Liver (tissue), 9 donors: ENCODE data around the gene CSRP1. TPM values are rescaled to one million over a fixed set of nuclear protein-coding genes. Genes with fewer than 3 reads are reported as not detected.

ENCODE experiments used
- DNase-seq: peaks from one replicate; pipeline ENCODE4 v3.0.0-alpha.2; 2017; ENCODE audit warnings: low spot score
- H3K27ac ChIP-seq, 2 donors: one replicate each; pipeline ENCODE4 v1.7.0; 2013; ENCODE audit warnings: inconsistent platforms in 2 of 2, low read length in 2 of 2, control low read depth in 1 of 2, low read depth in 1 of 2, mild to moderate bottlenecking in 1 of 2
- H3K27me3 ChIP-seq, 4 donors: one replicate each; pipeline versions ENCODE4 v1.6.1 to v1.7.0; 2013; ENCODE audit warnings: low read length in 3 of 4, inconsistent platforms in 1 of 4, mild to moderate bottlenecking in 1 of 4, moderate library complexity in 1 of 4; ENCODE audit not compliant: control insufficient read depth in 4 of 4, insufficient read depth in 4 of 4
- H3K36me3 ChIP-seq, 4 donors: one replicate each; pipeline versions ENCODE4 v1.6.1 to v1.7.0; 2013; ENCODE audit warnings: low read length in 3 of 4, mild to moderate bottlenecking in 3 of 4, low read depth in 1 of 4, moderate library complexity in 1 of 4; ENCODE audit not compliant: control insufficient read depth in 4 of 4, insufficient read depth in 3 of 4
- H3K4me1 ChIP-seq, 4 donors: one replicate each; pipeline versions ENCODE4 v1.6.1 to v1.7.0; 2013; ENCODE audit warnings: low read length in 3 of 4, mild to moderate bottlenecking in 3 of 4, moderate library complexity in 1 of 4; ENCODE audit not compliant: control insufficient read depth in 4 of 4, insufficient read depth in 4 of 4
- H3K4me3 ChIP-seq, 3 donors: one replicate each; pipeline versions ENCODE4 v1.6.1 to v1.7.0; 2013; ENCODE audit warnings: low read length in 3 of 3, control low read depth in 1 of 3, low read depth in 1 of 3, mild to moderate bottlenecking in 1 of 3
- H3K9ac ChIP-seq, 2 donors: one replicate each; pipeline ENCODE4 v1.7.0; 2013; ENCODE audit warnings: low read length in 2 of 2, mild to moderate bottlenecking in 2 of 2, moderate library complexity in 2 of 2, control low read depth in 1 of 2, low read depth in 1 of 2
- H3K9me3 ChIP-seq, 4 donors: one replicate each; pipeline versions ENCODE4 v1.6.1 to v1.7.0; 2013; ENCODE audit warnings: low read length in 3 of 4; ENCODE audit not compliant: control insufficient read depth in 4 of 4
- CTCF ChIP-seq: fragments of 150-350 bp; IDR thresholded peaks from 2 replicates; pipeline ENCODE4 v1.5.1; 2017; ENCODE audit warnings: improper control_type of control experiment, low read depth, low read length; ENCODE audit not compliant: missing input control
- EGR1 ChIP-seq, 2 donors: IDR thresholded peaks; 2 replicates each; pipeline ENCODE4 v1.6.1; 2016 to 2018; ENCODE audit warnings: antibody characterized with exemption in 2 of 2, low read depth in 2 of 2
- FOXA1 ChIP-seq: IDR thresholded peaks from 2 replicates; pipeline ENCODE4 v1.6.1; 2016; ENCODE audit warnings: antibody characterized with exemption
- FOXA2 ChIP-seq: IDR thresholded peaks from 2 replicates; pipeline ENCODE4 v1.6.1; 2016; ENCODE audit warnings: antibody characterized with exemption
- HNF4A ChIP-seq, 2 donors: conservative IDR thresholded peaks; 2 replicates each; pipeline ENCODE4 v1.6.1; 2016; ENCODE audit warnings: antibody characterized with exemption in 2 of 2, mild to moderate bottlenecking in 2 of 2
- HNF4G ChIP-seq: IDR thresholded peaks from 2 replicates; pipeline ENCODE4 v1.6.1; 2016; ENCODE audit warnings: antibody characterized with exemption
- JUND ChIP-seq, 2 donors: IDR thresholded peaks; 2 replicates each; pipeline ENCODE4 v1.6.1; 2016; ENCODE audit warnings: antibody characterized with exemption in 2 of 2
- MAX ChIP-seq: IDR thresholded peaks from 2 replicates; pipeline ENCODE4 v1.6.1; 2016; ENCODE audit warnings: antibody characterized with exemption
- NR2F2 ChIP-seq: IDR thresholded peaks from 2 replicates; pipeline ENCODE4 v1.6.1; 2016; ENCODE audit warnings: antibody characterized with exemption
- RAD21 ChIP-seq, 2 donors: IDR thresholded peaks; 2 replicates each; pipeline ENCODE4 v1.6.1; 2016; ENCODE audit warnings: antibody characterized with exemption in 2 of 2, mild to moderate bottlenecking in 2 of 2
- RXRA ChIP-seq, 2 donors: IDR thresholded peaks; 2 replicates each; pipeline ENCODE4 v1.6.1; 2017 to 2018; ENCODE audit warnings: antibody characterized with exemption in 2 of 2, mild to moderate bottlenecking in 1 of 2
- SP1 ChIP-seq: IDR thresholded peaks from 2 replicates; pipeline ENCODE4 v1.6.1; 2018; ENCODE audit warnings: antibody characterized with exemption, mild to moderate bottlenecking
- TAF1 ChIP-seq: conservative IDR thresholded peaks from 2 replicates; pipeline ENCODE4 v1.6.1; 2016; ENCODE audit warnings: antibody characterized with exemption, mild to moderate bottlenecking
- YY1 ChIP-seq: IDR thresholded peaks from 2 replicates; pipeline ENCODE4 v1.6.1; 2016; ENCODE audit warnings: antibody characterized with exemption, mild to moderate bottlenecking
- WGBS: extraction: QIAGEN DNeasy Blood & Tissue Kit; methylation state at CpG from one replicate; pipeline ENCODE4 v1.1.7; 2013; 5-methylcytosine and 5-hydroxymethylcytosine counted together
- polyA plus RNA-seq, 2 donors: library from polyadenylated mRNA; stranded (reverse) in 1 of 2; unstranded in 1 of 2; fragments of 200-250 nt in 1 of 2; fragments of >200 nt in 1 of 2; fragmentation: Nextera tagmentation in 1 of 2; extraction: Ambion mirVana in 1 of 2; gene quantifications; one replicate each; pipeline versions ENCODE4 v1.2.1 to v1.2.3, GENCODE V29; 2013 to 2015
- total RNA-seq, 2 donors: library from RNA; depleted of rRNA; stranded (reverse); fragments of >200 nt; gene quantifications; one replicate each; pipeline ENCODE4 v1.2.3, GENCODE V29; 2014
- TF ChIP-seq, protein P1 (sequence below): IDR thresholded peaks from 2 replicates; pipeline ENCODE4 v1.6.1; 2016; ENCODE audit warnings: antibody characterized with exemption
- TF ChIP-seq, protein P2 (sequence below): IDR thresholded peaks from 2 replicates; pipeline ENCODE4 v1.6.1; 2016; ENCODE audit warnings: antibody characterized with exemption
- donor health status: healthy.
- donor health status: healthy.
- donor health status: healthy.
- donor health status: healthy.
- donor health status: healthy.

CSRP1 gene
- total and polyA plus RNA-seq, 4 donors, result 42.7 to 96.9 (median 68.3) TPM

- TF ChIP-seq CTCF (no peak), HNF4G (no peak), EGR1 (IDR thresholded peaks at IDR 0.05; ENCODE audit: low read depth in 2 of 2) (no peak), FOXA2 (no peak), YY1 (no peak), HNF4A (conservative IDR thresholded peaks at IDR 0.05) (no peak), NR2F2 (no peak)
- TF ChIP-seq, protein P1, sequence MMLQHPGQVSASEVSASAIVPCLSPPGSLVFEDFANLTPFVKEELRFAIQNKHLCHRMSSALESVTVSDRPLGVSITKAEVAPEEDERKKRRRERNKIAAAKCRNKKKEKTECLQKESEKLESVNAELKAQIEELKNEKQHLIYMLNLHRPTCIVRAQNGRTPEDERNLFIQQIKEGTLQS, result no peak
Measured at GRCh38 chr1:201459052-201459451, 47.9 kb downstream of the CSRP1 start (continued).

- Histone ChIP-seq H3K36me3 (no peaks in the 10 kb centered on the region), H3K27me3 (no peaks in the 10 kb centered on the region), H3K4me3 (no peak overlapping the region), H3K27ac (no peak overlapping the region), H3K9ac (no peak overlapping the region), H3K9me3 (no peaks in the 10 kb centered on the region), H3K4me1 (no peaks in the 10 kb centered on the region)
- TF ChIP-seq SP1 (no peak), HNF4A (conservative IDR thresholded peaks at IDR 0.05) (no peak), NR2F2 (no peak), CTCF (no peak), RXRA (IDR thresholded peaks at IDR 0.05) (no peak), FOXA1 (no peak), YY1 (no peak), JUND (IDR thresholded peaks at IDR 0.05) (no peak)
- TF ChIP-seq, protein P2, sequence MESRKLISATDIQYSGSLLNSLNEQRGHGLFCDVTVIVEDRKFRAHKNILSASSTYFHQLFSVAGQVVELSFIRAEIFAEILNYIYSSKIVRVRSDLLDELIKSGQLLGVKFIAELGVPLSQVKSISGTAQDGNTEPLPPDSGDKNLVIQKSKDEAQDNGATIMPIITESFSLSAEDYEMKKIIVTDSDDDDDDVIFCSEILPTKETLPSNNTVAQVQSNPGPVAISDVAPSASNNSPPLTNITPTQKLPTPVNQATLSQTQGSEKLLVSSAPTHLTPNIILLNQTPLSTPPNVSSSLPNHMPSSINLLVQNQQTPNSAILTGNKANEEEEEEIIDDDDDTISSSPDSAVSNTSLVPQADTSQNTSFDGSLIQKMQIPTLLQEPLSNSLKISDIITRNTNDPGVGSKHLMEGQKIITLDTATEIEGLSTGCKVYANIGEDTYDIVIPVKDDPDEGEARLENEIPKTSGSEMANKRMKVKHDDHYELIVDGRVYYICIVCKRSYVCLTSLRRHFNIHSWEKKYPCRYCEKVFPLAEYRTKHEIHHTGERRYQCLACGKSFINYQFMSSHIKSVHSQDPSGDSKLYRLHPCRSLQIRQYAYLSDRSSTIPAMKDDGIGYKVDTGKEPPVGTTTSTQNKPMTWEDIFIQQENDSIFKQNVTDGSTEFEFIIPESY, result no peak
- WGBS, result 85% methylated on average over 4 of the region's 4 CpGs
- DNase-seq, result no peak
Measured at GRCh38 chr1:201457508-201457960, 49.4 kb downstream of the CSRP1 start.

DNA sequence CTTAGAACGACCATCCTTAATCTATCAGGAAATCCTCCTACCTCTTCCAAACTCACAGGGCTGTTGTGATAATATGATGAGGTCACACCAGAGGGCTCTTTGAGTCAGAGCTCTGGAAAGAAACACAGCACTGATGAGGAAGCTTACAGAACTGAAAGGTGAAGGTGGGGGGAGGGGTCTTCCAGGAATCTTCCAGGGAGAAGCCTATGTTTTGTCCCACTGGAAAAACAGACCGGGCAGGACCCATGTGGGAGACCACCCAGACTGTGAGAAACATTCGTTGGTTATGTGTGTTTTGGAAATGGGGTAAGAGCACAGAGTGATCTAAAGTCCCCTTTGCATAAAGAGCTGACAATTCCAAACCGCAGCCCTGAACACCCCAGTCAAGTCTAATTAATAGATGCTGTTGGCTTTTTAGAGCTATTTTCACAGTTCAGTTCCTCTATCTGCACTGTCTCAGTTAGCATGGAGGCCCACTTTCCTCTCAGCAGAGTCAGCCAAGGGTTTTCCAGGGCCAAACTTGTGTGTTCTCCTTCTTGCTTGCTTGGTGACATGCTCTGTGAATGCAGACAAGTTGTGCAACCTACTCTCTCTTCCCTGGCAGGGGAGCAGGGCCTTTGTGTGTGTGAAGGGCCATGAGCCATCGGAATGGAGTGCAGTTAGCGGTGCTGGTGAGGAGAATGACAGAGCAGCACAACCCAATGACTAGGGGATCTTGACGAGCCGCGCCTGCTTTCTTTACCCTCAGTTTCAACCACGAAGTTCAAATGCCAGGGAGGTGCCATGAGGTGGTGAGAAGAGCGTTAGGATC, 50.2 kb downstream of the CSRP1 start:
- H3K36me3 ChIP-seq, result no peaks in the 10 kb centered on the region
- H3K4me1 ChIP-seq, result no peaks in the 10 kb centered on the region
- no peaks in the 10 kb centered on the region for H3K27me3 ChIP-seq
- no peak overlapping the region for H3K27ac ChIP-seq
- WGBS, result 78% methylated on average over 11 of the region's 11 CpGs
- no peak for DNase-seq
- H3K4me3 ChIP-seq, result no peak overlapping the region
- no peak overlapping the region for H3K9ac ChIP-seq
- no peaks in the 10 kb centered on the region for H3K9me3 ChIP-seq
- TF ChIP-seq NR2F2, result no peak
- TF ChIP-seq HNF4A (conservative IDR thresholded peaks at IDR 0.05), result no peak
- no peak for TF ChIP-seq YY1
- no peak for TF ChIP-seq RXRA (IDR thresholded peaks at IDR 0.05)
- no peak for TF ChIP-seq TAF1
- no peak for TF ChIP-seq FOXA1
- TF ChIP-seq RAD21 (IDR thresholded peaks at IDR 0.05), result no peak
- TF ChIP-seq CTCF, result no peak
- no peak for TF ChIP-seq FOXA2
- no peak for TF ChIP-seq MAX
